SK-MEL-5 (cell line): ENCODE measurements around the gene SLC17A3. TPM values are rescaled to one million over a fixed set of nuclear protein-coding genes. Genes with fewer than 3 reads are reported as not detected.

Experiments used
- DNase-seq: peaks from one replicate; pipeline ENCODE4 v3.0.0-alpha.2; 2016; ENCODE audit warnings: low read depth, low spot score
- in situ Hi-C: cut with HindIII; loops from 2 replicates; pipeline ENCODE4 v1.10.0; 2016; ENCODE audit warnings: low sequenced_read_pairs, high pct_unique_total_duplicates, low pct_unique_long_range_greater_than_20kb
- total RNA-seq: library from RNA; depleted of rRNA; stranded (reverse); fragments of >200 nt; shearing (Covaris generic); gene quantifications from 2 replicates; pipeline ENCODE4 v1.2.3, GENCODE V29; 2014

Gene SLC17A3
- total RNA-seq, 1 experiment from 2014 or later, result not detected

DNA sequence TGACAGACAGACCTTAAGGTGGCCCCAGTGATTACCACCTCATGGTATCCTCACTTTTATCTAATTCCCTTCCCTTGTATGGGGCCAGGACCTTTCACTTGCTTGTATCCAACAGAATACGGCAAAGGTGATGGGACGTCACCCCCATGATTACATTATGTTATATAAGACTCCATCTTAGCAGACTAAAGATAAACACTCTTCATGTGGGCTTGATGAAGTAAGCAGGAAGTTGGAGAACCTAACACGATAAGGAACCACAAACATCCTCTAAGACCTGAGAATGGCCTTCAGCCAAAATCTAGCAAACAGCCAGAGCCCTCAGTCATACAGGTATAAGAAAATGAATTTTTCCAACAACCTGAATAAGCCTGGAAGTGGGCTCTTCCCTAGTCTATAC, 8.0 kb downstream of the SLC17A3 start:
- in situ Hi-C loops, result no loop called here
- no peak for DNase-seq

DNA sequence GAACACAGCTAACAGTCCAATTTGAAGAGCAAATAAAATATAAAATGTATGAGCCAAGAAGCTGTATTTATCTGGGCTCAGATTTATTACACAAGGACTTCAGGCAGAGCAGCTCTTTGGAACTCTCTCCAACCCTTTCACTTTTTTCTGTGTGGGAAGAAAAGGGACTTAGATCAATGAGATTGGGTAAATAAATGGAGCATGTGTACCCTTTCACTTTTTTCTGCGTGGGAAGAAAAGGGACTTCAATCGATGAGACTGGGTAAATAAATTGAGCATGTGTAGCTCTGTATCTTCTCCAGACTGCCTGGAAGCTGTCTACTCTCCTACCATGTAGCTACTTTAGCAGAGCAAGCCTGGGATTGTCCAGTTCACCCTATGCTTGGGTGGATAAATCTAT, 10.7 kb downstream of the SLC17A3 start:
- in situ Hi-C loops, result no loop called here
- DNase-seq, result no peak

DNA sequence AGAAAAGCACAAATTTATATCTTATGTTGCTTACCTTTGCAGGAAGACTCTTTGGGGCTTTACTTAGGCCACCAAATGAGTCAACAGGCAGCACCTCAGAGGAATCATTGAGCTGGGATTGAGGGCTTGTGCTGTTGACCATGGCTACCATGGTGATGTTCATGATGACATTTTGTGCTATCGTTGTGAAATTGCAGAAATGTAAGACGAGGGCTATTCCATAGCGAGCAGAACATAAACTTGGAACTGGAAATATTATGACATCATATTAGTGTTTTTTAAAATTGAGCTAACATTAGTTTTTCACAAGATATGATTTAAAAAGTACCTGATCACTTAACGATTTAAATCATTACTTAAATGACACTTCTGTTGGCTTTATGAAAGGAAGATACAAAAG, 11.8 kb downstream of the SLC17A3 start:
- no peak for DNase-seq
- in situ Hi-C loops, result no loop called here

DNA sequence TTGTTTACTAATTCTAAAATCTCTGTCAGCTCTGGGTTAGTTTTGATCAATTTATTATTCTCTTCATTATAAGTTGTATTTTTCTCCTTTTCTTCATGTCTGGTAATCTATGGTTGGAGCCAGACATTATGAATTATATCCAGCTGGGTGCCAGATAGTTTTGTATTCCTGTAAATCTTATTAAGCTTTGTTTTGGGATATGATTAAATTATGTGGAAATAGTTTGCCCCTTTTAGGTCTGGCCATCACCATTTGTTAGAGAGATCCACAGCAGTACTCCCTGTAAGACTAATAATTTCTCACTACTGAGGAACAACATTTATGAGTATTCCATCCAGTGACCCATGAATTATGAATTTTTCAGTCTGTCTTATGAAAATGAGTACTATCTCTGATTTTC, 21.3 kb downstream of the SLC17A3 start:
- no peak for DNase-seq
- in situ Hi-C loops, result no loop called here

DNA sequence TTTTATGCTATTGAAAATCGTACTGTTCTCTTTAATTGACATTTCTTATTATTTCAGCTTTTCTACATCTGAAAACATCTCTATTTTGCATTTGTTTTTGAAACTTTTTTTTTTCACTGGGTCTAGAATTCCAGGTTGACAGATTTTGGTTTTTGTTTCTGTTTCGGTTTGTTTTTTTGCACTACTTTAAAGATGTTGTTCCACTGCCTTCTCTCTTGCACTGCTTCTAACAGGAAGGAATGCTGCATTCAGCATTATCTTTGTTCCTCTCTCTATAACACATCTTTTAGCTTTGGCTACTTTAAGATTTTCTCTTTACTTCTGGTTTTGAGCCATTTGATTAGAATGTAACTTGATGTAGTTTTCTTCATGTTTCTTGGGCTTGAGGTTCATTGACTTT, 22.1 kb downstream of the SLC17A3 start:
- DNase-seq, result no peak
- in situ Hi-C loops, result no loop called here

DNA sequence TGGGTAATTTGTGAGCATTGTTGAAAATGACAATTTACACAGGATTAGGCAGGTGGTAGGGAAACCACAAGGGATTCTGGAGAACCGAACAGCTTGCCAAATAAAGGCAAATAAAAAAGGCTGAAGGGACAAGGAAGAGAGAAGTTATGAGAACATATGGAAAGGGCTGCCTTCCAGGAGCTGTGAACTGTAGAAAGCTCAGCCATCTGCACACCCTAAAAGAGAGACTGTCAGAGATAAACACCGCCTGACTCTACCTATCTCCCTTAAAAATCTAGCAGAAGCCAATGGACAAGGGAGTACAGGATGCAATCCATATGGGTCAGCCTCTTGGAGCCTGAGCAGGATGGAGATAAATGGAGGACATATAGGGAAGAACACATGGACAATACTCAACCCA, 29.5 kb downstream of the SLC17A3 start:
- no peak for DNase-seq
- in situ Hi-C loops, result no loop called here

DNA sequence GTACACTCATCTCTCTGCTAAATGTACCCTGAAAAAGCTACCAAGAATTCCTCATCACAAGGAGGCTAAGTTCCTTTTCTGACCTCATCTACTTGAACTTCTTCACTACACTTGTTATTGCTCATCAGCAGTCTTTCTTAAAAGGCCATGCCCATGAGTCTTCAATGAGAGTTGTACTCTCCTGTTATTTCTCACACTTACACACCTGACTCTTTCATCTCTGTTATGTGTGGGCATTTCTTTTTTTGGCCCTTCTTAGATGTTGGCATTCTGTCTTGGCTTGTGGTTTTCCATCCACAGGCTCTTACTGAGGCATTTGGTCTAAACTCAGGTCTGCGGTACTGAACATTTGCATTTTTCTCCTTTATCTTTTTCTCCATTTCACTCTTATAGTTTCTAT, 31.5 kb downstream of the SLC17A3 start:
- in situ Hi-C loops, result no loop called here

DNA sequence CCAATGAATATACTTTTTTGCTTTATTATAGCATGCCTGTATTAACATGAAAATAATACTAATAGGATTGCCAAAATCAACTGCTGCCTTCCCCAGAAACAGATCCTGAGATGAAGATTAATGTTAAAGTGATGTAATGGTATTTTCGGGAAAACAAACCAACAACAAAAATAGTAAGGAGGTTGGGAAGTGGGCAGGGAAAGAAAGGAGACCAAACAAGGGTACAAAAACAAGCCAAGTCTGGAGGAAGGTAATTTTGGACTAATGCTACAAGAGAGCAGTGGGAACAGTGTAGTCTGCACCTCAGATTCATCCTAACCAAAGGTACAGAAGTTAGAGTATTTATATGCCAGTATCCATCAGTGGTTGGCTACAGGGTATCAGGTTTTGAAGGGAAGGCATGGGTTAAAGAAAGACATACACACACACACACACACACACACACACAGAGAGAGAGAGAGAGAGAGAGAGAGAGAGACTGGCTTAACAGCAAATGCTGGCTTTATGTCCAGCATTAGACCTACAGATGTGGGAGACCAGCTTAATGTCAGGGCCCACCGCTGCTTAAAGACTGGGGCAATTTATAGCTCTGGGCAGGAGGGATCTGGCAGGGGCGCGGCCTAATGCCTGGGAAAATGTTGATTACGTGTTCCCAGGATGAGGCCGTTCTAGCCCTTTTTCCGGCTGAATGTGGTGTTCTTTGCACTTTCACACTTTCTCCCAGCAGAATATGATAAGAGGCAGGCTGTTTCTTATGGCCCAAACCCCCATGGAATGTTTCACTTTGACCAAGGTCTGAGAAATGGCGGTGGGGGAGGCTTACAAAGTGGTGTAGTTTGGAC, 38.4 kb downstream of the SLC17A3 start:
- in situ Hi-C loops, result no loop called here
- no peak for DNase-seq

More for the DNA sequence above, 31.5 kb downstream of the SLC17A3 start:
- DNase-seq, result no peak

DNA sequence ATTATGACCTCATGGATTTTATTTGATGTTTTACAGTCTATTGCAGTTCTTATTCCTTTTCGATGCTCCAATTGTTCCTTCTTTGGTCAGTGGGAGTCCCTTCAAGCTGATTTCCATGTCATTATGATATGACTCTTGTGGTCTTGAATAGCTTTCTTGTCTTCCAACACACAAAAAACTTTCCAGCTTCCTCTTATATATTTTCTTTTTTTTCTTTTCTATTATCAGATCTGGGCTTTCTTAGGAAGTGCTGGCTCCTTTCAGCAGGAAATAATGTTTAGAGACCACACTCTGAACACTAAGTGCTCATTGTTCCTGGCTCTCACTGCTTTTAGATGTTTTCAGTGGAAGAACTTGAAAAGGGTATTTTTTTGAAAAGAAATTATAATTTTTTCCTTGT, 39.1 kb downstream of the SLC17A3 start:
- no peak for DNase-seq
- in situ Hi-C loops, result no loop called here

DNA sequence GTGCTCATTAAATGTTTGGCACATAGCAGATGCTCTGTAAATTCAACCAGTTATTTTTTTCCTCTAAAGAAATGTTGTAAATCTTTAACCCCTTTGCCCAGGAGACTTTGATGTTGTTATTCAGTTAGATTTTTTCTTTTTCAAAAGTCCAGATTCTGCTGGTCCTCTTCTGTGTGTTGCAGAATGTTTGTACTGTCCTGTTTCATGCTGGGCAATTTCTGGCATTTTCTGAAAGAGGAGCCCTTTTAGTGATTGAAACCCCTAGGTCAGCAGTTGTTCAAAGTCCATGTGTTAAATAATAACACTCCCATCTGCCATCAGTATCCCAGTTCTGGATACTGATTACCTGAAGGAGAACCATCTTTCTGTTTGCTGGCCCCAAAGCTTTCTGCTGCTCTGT, 40.9 kb downstream of the SLC17A3 start:
- in situ Hi-C loops, result no loop called here
- DNase-seq, result no peak

DNA sequence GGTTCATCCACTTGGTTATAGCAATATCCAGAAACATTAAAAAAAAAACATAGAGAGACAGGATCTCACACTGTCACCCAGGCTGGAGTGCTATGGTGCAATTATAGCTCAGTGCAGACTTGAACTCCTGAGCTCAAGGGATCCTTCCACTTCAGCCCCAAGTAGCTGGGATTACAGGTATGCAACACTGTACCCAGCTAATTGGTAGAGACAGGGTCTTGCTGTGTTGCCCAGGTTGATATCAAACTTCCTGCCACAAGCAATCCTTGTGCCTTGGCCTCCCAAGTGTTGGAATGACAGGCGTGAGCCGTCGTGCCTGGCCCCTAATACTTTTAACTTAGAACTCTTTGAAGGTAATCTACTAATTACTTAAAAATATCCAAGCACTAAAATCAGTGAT, 41.4 kb downstream of the SLC17A3 start:
- in situ Hi-C loops, result no loop called here

DNA sequence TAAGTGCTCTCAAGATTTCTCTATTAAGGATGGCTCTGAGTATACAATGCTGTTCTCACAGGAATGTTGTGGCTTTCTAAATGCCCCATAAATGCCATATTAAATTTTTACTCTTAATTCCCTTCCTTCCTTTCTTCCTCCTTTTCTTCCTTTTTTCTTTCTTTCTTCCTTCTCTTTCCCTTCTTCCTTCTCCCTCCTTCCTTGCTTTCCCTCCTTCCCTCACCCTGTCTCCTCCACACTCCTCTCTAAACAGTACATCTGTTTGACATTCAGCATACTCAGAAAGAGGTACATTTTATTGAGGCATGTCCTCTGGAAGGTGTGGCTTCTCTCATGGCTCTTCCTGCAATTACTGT, 41.8 kb downstream of the SLC17A3 start:
- DNase-seq, result no peak
- in situ Hi-C loops, result no loop called here

More for the DNA sequence above, 41.4 kb downstream of the SLC17A3 start:
- no peak for DNase-seq

DNA sequence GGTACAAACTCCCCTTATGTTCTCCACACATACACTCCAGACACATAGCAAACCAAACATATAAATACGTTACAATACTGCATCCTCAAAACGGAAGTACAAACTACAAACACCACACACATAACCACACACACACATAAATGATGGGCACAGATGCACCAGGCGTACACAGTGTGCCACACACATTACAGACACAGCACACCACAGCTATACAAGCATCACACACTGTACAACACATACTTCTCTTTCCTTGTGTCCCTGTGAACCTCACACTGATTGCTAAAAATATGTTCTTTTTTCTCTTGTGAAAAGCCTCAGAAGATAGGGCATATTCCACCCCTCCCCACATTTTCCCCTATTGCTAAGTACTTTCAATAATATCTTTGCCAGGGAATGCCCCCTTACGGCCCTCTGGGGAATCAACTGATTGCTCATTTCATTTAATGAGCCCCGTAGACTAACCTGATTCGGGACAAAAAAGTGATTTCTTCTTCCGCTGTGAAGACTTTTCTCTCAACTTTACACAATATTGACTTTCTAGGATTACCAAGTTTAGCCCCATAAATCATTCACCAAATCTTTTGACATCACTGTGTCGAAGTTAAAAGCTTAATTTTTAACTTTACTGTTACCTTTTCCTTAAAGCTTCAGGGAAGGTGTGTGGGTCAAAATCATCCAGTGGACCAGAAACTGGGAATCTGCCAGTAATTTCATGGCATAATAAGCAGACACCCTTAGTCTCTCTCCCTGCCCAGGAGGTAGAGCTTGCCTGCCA, 42.3 kb downstream of the SLC17A3 start, which contains the start of gene SLC17A1:
SLC17A1 (minus strand) TSS at position 521 of the 775 bp plus-strand sequence. CDS start 1,495 bp downstream, outside the sequence.
- in situ Hi-C loops, result no loop called here
- no peak for DNase-seq

DNA sequence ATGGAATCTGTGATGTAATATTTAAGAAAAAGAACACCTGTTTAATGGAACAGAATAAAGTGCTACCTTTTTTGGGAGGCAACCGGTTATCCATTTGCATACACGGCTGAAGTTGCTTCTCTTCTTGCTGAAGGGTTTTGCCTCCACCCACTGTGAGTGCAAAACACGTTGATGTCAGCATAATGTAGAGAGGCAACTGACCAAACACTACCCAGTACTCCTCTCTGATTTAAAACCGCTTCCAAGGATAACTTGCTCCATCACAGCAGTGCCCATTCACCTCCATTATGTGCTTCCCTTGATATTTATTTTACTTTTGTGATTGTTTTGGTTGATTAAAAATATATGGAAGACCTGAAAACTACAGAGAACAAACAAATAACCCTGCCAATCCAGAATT, 43.6 kb downstream of the SLC17A3 start:
- no peak for DNase-seq
- in situ Hi-C loops, result no loop called here

DNA sequence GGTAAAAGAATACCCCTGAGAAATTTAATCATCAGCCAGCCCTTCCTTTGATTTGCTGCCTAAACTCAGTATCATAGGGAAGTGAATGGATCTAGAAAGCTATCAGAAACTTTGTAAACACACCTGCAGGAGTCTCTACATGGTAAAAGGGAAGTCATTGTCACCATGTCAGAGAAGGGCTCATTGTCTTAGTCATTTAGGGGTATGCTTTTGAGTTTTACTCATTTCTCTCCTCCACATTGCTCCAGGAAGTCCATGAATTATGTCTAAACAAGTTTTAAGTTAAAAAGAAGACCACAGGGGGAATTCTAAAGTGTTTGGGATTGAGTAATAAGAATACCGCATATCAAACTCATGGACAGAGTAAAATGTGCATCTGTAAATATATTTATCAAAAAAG, 44.7 kb downstream of the SLC17A3 start:
- no peak for DNase-seq
- in situ Hi-C loops, result no loop called here

DNA sequence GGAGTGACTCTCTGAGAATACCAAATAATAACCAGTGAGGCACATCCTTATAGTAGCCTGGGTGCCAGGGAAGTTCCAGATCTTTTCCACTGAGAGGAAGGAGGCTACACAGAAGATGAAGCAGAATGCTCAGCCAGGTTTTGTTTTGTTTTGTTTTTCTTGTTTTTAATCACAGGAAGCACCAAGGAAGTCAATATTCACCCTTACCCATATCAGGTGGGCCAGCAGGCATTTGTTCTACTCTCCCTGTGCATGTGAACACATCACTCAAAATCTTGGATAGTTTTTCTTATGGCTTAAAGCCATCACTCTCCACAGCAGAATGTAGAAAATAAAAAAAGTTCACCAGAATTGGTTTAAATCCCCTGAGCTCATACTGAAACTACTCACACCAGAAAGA, 52.7 kb downstream of the SLC17A3 start:
- in situ Hi-C loops, result no loop called here
- DNase-seq, result no peak

DNA sequence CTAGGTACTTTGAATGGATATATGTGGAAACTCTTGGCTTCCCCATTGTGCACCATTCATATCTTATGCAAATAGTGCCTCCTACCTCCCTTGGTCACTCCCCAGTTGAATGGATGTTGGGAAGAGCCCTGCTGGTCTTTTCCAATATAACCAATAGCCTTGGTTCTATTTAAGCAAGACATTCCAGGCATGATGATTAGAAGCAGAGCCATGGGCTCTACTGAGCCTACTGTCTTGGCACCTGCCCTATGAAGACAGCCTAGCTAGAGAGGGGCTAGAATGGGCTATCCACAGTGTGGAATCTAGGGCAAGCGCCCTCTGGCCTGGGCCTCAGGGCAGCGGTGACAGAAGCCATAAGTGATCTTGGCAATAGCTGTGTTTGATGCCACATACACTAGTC, 57.8 kb downstream of the SLC17A3 start:
- no peak for DNase-seq
- in situ Hi-C loops, result no loop called here

DNA sequence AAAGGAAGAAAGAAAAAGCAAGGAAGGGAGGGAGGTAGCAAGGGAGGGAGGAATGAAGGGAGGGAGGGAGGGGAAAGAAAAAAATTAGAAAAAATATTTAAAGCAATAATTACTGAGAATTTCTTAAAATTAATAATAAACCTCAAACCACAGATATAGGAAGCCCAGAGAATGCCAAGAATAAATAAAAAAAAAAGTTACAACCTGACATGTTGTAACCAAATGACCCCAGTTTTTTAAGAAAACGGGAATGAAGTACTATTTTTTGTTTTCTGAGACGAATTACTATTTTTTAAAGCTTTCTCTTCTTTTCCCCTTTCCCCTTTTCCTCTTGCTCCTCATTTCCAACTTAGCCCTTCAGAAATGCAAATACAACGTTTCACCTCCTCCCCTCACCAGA, 58.8 kb downstream of the SLC17A3 start:
- no peak for DNase-seq
- in situ Hi-C loops, result no loop called here

DNA sequence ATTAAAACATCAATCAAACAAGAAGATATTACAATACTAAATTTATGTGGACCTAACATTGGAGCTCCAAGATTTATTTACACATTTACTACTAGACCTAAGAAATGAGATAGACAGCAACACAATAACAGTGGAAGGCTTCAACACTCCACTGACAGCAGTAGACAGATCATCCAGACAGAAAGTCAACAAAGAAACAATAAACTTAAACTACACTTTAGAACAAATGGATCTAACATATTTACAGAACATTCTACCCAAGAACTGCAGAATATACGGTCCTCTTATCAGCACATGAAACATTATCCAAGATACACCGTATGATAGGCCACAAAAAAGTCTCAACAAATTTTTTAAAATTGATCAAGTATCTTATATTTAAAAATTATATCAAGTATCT, 69.2 kb downstream of the SLC17A3 start:
- in situ Hi-C loops, result no loop called here
- DNase-seq, result no peak
